Gastrocnemius medialis (tissue), 4 donors: ENCODE data around the gene COL4A4. TPM values are rescaled to one million over a fixed set of nuclear protein-coding genes. Genes with fewer than 3 reads are reported as not detected.

Experiments used
- ATAC-seq, 2 donors: fragments of 150-250 bp; one replicate each; pipeline ENCODE4 v1.9.1; 2016
- DNase-seq, 2 donors: peaks; one replicate each; pipeline ENCODE4 v3.0.0-alpha.2; 2019
- H3K27ac ChIP-seq, 4 donors: fragments of 200-600 bp; sonication (generic); 1 replicate in 1 of 4; 2 replicates in 3 of 4; pipeline ENCODE4 v1.5.1; 2016 to 2018; ENCODE audit warnings: mild to moderate bottlenecking in 2 of 4, moderate library complexity in 1 of 4
- H3K27me3 ChIP-seq, 3 donors: fragments of 200-600 bp; sonication (generic) in 2 of 3; 1 replicate in 1 of 3; 2 replicates in 2 of 3; pipeline versions ENCODE4 v1.5.1 to v1.6.0; 2016 to 2019; ENCODE audit warnings: mild to moderate bottlenecking in 1 of 3, moderate library complexity in 1 of 3
- H3K36me3 ChIP-seq, 2 donors: fragments of 200-600 bp; sonication (generic) in 1 of 2; one replicate each; pipeline ENCODE4 v1.5.1; 2017 to 2018
- H3K4me1 ChIP-seq, 2 donors: fragments of 200-600 bp; sonication (generic) in 1 of 2; one replicate each; pipeline ENCODE4 v1.5.1; 2016 to 2017; ENCODE audit warnings: mild to moderate bottlenecking in 2 of 2
- H3K4me3 ChIP-seq, 4 donors: fragments of 200-600 bp; sonication (generic) in 3 of 4; 1 replicate in 1 of 4; 2 replicates in 3 of 4; pipeline ENCODE4 v1.5.1; 2016 to 2019; ENCODE audit warnings: mild to moderate bottlenecking in 2 of 4
- H3K9me3 ChIP-seq, 3 donors: fragments of 200-600 bp; sonication (generic) in 2 of 3; 1 replicate in 1 of 3; 2 replicates in 2 of 3; pipeline ENCODE4 v1.5.1; 2016 to 2019
- CTCF ChIP-seq, 5 experiments: fragments of 450-650 bp in 3 of 5; fragments of 200-600 bp in 2 of 5; sonication (generic) in 2 of 5; IDR thresholded peaks in 4 of 5; conservative IDR thresholded peaks in 1 of 5; 1 replicate in 4 of 5; 2 replicates in 1 of 5; pipeline ENCODE4 v1.5.1; 2016 to 2019; ENCODE audit warnings: antibody characterized with exemption in 5 of 5, mild to moderate bottlenecking in 3 of 5, moderate library complexity in 3 of 5
- POLR2A ChIP-seq, 2 donors: fragments of 450-650 bp; IDR thresholded peaks; one replicate each; pipeline ENCODE4 v1.6.1; 2017; ENCODE audit warnings: antibody characterized with exemption in 2 of 2, mild to moderate bottlenecking in 2 of 2, moderate library complexity in 2 of 2
- in situ Hi-C, 4 donors: fragments of 200-750 bp; cut with MboI; loops; one replicate each; pipeline versions ENCODE4 v1.15.0 to v1.8.0; 2017; ENCODE audit warnings: low sequenced_read_pairs in 4 of 4
- intact Hi-C: fragments of 100-400 bp; cut with DNase I; formaldehyde crosslinking; loops from one replicate; pipeline ENCODE4 v1.15.1; 2023; ENCODE audit warnings: low total_unique reads
- total RNA-seq, 4 donors: library from RNA; depleted of rRNA; stranded (reverse); fragments of >200 nt; gene quantifications; one replicate each; pipeline versions ENCODE4 v1.1.0 to v1.2.3, GENCODE V29; 2016

COL4A4 gene
- total RNA-seq, 4 donors from 2014 or later, result 2.0 to 11.4 (median 5.7) TPM

GRCh38 chr2:227152093-227152766 lies 11.8 kb downstream of the COL4A4 start:
- H3K4me1 ChIP-seq, result peaks cover 7 to 32% of the 10 kb centered on the region in 2 donors
- no peaks in the 10 kb centered on the region for H3K9me3 ChIP-seq
- peaks cover 0 to under 1% of the 10 kb centered on the region in 2 donors for H3K36me3 ChIP-seq
- H3K4me3 ChIP-seq, result no peak overlapping the region
- DNase-seq, result no peak
- no peak overlapping the region for H3K27ac ChIP-seq
- in situ Hi-C loops, result no loop called here
- no peak for TF ChIP-seq POLR2A (IDR thresholded peaks at IDR 0.05)
- no peak for TF ChIP-seq CTCF (IDR thresholded peaks at IDR 0.05 in 4 of 5, conservative IDR thresholded peaks at IDR 0.05 in 1 of 5)
- no peak for ATAC-seq
- intact Hi-C loops, result no loop called here
- no peaks in the 10 kb centered on the region for H3K27me3 ChIP-seq

DNA sequence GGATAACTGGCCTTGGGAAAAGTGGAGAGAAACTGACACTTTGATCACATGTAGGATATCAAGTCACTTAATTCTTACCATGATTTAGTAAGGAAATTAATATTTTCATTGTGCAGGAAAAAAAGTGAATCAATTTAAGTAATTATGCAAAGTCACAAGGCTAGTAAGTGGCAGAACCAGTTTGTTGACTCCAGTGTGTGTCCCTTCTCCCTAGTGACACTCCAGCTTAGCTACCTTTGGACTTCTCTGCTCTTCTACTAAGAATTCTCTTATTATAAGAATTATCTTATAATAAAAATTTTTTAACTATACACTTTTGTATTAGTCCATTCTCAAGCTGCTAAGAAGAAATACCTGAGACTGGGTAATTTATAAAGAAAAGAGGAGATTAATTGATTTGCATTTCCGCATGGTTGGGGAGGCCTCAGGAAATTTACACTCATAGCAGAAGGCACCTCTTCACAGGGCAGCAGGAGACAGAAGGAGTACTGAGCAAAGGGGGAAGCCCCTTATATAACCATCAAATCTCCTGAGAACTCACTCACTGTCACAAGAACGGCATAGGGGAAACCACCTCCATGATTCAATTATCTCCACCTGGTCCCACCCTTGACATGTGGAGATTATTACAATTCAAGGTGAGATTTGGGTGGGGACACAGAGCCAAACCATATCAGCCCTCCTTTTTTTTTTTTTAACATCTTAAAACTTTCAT lies 13.6 kb downstream of the COL4A4 start:
- in situ Hi-C loops, result no loop called here

GRCh38 chr2:227148106-227148505 lies 15.9 kb downstream of the COL4A4 start:
- Histone ChIP-seq H3K36me3 (peaks cover 0 to 22% of the 10 kb centered on the region in 2 donors), H3K9me3 (no peaks in the 10 kb centered on the region), H3K4me3 (no peak overlapping the region), H3K4me1 (peaks cover 0 to 5% of the 10 kb centered on the region in 2 donors), H3K27me3 (no peaks in the 10 kb centered on the region), H3K27ac (no peak overlapping the region)
- ATAC-seq (no peak), DNase-seq (no peak)
- intact Hi-C loops, result no loop called here
- no peak for TF ChIP-seq POLR2A (IDR thresholded peaks at IDR 0.05)
- no peak for TF ChIP-seq CTCF (IDR thresholded peaks at IDR 0.05 in 4 of 5, conservative IDR thresholded peaks at IDR 0.05 in 1 of 5)
- in situ Hi-C loops, result no loop called here

More for the DNA sequence above, 13.6 kb downstream of the COL4A4 start:
- H3K27ac ChIP-seq, result no peak overlapping the region
- H3K36me3 ChIP-seq, result peaks cover 0 to 11% of the 10 kb centered on the region in 2 donors
- no peak for TF ChIP-seq CTCF (IDR thresholded peaks at IDR 0.05 in 4 of 5, conservative IDR thresholded peaks at IDR 0.05 in 1 of 5)
- no peak for TF ChIP-seq POLR2A (IDR thresholded peaks at IDR 0.05)
- H3K27me3 ChIP-seq, result no peaks in the 10 kb centered on the region
- H3K4me1 ChIP-seq, result peaks cover 7 to 27% of the 10 kb centered on the region in 2 donors
- intact Hi-C loops, result no loop called here
- ATAC-seq (no peak), DNase-seq (no peak)
- no peaks in the 10 kb centered on the region for H3K9me3 ChIP-seq
- H3K4me3 ChIP-seq, result no peak overlapping the region

DNA sequence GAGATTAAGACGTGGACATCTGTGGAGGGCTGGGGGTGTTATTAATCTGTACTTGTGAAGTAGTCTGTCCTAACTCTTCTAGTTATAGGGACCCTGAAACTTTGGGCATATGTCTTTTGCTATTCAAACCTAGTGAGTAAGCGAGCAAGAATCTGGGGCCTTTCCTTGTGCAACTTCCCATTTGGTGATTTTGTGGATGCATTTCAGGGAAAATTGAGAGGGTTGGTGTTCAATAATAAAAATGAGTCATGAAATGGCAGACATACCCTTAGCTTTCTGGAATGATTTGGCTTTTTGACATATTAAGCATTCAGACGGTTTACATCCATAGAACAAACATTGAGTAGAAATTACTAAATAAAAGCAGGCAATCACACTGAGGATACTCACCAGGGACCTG lies 17.0 kb downstream of the COL4A4 start:
- Histone ChIP-seq H3K36me3 (peaks cover 0 to 22% of the 10 kb centered on the region in 2 donors), H3K27ac (no peak overlapping the region), H3K9me3 (no peaks in the 10 kb centered on the region), H3K27me3 (no peaks in the 10 kb centered on the region), H3K4me1 (no peaks in the 10 kb centered on the region), H3K4me3 (no peak overlapping the region)
- in situ Hi-C loops, result no loop called here
- intact Hi-C loops, result no loop called here
- DNase-seq, result no peak
- TF ChIP-seq POLR2A (IDR thresholded peaks at IDR 0.05), result no peak
- no peak for TF ChIP-seq CTCF (IDR thresholded peaks at IDR 0.05 in 4 of 5, conservative IDR thresholded peaks at IDR 0.05 in 1 of 5)
- ATAC-seq, result no peak
